ENCODE data around the gene KREMEN2.
"Not testable (repeated sequence)": the region's sequence is repeated elsewhere in the genome, so short reads cannot be mapped to it uniquely, and the experiment has no call there.

DNA sequence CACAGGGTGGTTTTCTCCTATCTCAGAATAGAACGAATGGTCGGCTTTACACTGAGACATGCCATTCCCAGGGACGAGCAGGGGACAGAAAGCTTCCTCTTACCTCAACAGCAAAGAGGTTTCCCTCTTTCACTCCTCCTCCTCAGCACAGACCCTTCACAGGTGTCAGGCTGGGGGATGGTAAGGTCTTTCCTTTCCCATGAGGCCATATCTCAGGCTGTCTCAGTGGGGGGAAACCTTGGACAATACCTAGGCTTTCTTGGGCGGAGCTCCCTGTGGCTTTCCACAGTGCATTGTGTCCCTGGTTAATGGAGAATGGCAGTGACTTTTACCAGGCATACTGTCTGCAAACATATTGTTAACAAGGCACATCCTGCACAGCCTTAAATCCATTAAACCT, 35.9 kb upstream of the KREMEN2 start:
- TF ChIP-seq, protein P1, sequence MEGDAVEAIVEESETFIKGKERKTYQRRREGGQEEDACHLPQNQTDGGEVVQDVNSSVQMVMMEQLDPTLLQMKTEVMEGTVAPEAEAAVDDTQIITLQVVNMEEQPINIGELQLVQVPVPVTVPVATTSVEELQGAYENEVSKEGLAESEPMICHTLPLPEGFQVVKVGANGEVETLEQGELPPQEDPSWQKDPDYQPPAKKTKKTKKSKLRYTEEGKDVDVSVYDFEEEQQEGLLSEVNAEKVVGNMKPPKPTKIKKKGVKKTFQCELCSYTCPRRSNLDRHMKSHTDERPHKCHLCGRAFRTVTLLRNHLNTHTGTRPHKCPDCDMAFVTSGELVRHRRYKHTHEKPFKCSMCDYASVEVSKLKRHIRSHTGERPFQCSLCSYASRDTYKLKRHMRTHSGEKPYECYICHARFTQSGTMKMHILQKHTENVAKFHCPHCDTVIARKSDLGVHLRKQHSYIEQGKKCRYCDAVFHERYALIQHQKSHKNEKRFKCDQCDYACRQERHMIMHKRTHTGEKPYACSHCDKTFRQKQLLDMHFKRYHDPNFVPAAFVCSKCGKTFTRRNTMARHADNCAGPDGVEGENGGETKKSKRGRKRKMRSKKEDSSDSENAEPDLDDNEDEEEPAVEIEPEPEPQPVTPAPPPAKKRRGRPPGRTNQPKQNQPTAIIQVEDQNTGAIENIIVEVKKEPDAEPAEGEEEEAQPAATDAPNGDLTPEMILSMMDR (IDR thresholded peaks at IDR 0.05; ENCODE audit: low read depth, low read length, missing input control): not testable (repeated sequence)
- TF ChIP-seq, protein P2, sequence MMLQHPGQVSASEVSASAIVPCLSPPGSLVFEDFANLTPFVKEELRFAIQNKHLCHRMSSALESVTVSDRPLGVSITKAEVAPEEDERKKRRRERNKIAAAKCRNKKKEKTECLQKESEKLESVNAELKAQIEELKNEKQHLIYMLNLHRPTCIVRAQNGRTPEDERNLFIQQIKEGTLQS (IDR thresholded peaks at IDR 0.05): not testable (repeated sequence)
- not testable (repeated sequence) for TF ChIP-seq JUND (IDR thresholded peaks at IDR 0.05); YY1 (IDR thresholded peaks at IDR 0.05); EGR1 (IDR thresholded peaks at IDR 0.05; ENCODE audit: low read depth in 2 of 2); GABPA (IDR thresholded peaks at IDR 0.05 in 1 of 2, conservative IDR thresholded peaks at IDR 0.05 in 1 of 2); RAD21 (IDR thresholded peaks at IDR 0.05); SP1 (IDR thresholded peaks at IDR 0.05); TAF1 (conservative IDR thresholded peaks at IDR 0.05); HNF4A (conservative IDR thresholded peaks at IDR 0.05)
- TF ChIP-seq, protein P3, sequence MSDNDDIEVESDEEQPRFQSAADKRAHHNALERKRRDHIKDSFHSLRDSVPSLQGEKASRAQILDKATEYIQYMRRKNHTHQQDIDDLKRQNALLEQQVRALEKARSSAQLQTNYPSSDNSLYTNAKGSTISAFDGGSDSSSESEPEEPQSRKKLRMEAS (IDR thresholded peaks at IDR 0.05): not testable (repeated sequence)
- TF ChIP-seq, protein P4, sequence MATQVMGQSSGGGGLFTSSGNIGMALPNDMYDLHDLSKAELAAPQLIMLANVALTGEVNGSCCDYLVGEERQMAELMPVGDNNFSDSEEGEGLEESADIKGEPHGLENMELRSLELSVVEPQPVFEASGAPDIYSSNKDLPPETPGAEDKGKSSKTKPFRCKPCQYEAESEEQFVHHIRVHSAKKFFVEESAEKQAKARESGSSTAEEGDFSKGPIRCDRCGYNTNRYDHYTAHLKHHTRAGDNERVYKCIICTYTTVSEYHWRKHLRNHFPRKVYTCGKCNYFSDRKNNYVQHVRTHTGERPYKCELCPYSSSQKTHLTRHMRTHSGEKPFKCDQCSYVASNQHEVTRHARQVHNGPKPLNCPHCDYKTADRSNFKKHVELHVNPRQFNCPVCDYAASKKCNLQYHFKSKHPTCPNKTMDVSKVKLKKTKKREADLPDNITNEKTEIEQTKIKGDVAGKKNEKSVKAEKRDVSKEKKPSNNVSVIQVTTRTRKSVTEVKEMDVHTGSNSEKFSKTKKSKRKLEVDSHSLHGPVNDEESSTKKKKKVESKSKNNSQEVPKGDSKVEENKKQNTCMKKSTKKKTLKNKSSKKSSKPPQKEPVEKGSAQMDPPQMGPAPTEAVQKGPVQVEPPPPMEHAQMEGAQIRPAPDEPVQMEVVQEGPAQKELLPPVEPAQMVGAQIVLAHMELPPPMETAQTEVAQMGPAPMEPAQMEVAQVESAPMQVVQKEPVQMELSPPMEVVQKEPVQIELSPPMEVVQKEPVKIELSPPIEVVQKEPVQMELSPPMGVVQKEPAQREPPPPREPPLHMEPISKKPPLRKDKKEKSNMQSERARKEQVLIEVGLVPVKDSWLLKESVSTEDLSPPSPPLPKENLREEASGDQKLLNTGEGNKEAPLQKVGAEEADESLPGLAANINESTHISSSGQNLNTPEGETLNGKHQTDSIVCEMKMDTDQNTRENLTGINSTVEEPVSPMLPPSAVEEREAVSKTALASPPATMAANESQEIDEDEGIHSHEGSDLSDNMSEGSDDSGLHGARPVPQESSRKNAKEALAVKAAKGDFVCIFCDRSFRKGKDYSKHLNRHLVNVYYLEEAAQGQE (IDR thresholded peaks at IDR 0.05): not testable (repeated sequence)
- TF ChIP-seq, protein P5, sequence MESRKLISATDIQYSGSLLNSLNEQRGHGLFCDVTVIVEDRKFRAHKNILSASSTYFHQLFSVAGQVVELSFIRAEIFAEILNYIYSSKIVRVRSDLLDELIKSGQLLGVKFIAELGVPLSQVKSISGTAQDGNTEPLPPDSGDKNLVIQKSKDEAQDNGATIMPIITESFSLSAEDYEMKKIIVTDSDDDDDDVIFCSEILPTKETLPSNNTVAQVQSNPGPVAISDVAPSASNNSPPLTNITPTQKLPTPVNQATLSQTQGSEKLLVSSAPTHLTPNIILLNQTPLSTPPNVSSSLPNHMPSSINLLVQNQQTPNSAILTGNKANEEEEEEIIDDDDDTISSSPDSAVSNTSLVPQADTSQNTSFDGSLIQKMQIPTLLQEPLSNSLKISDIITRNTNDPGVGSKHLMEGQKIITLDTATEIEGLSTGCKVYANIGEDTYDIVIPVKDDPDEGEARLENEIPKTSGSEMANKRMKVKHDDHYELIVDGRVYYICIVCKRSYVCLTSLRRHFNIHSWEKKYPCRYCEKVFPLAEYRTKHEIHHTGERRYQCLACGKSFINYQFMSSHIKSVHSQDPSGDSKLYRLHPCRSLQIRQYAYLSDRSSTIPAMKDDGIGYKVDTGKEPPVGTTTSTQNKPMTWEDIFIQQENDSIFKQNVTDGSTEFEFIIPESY (IDR thresholded peaks at IDR 0.05): not testable (repeated sequence)
